HCT116 (cell line): Measurements from ENCODE around the gene ATP1B3. TPM values are rescaled to one million over a fixed set of nuclear protein-coding genes. Genes with fewer than 3 reads are reported as not detected.

Experiments
- ATAC-seq: fragments of 200-7000 bp; cut with Tn5 transposase; 2 replicates; pipeline ENCODE4 v1.9.1; 2020; ENCODE audit warnings: mild to moderate bottlenecking, moderate library complexity
- BruUV-seq: library from RNA; stranded (reverse); fragments of 400-500 nt; replicated peaks from 2 replicates; lab custom pipeline; 2021; lab: Mats Ljungman, UMichigan
- CTCF ChIA-PET: fragments of 300-600 bp; sonication (Branson Sonifier 250); formaldehyde crosslinking; loops from one replicate; lab custom pipeline; 2021; ENCODE audit warnings: antibody characterized with exemption; lab: Charles Lee
- POLR2A ChIA-PET: fragments of 300-600, 350-600 bp; sonication (Branson Sonifier 250); formaldehyde crosslinking; loops from one replicate; lab custom pipeline; 2021; ENCODE audit warnings: antibody characterized with exemption; lab: Charles Lee
- RAD21 ChIA-PET, 2 experiments: fragments of 300-600 bp; sonication (Branson Sonifier 250); formaldehyde crosslinking; loops; one replicate each; lab custom pipeline; 2023; ENCODE audit warnings: low total read pairs in 2 of 2; ENCODE audit not compliant: uncharacterized antibody in 2 of 2, unreplicated experiment in 2 of 2, low non-redundant PET in 1 of 2; lab: Charles Lee
- DNase-seq: peaks from one replicate; pipeline ENCODE4 v3.0.0-alpha.2; 2010; ENCODE audit warnings: low read depth, low spot score
- H2AFZ ChIP-seq: fragments of 200-600 bp; shearing (Covaris generic), sonication (generic); 2 replicates; pipeline ENCODE4 v1.6.1; 2017; ENCODE audit warnings: low read depth, mixed run types, mixed read lengths, antibody characterized with exemption, low read length; ENCODE audit not compliant: poor library complexity, severe bottlenecking
- H3K27ac ChIP-seq: 2 replicates; pipeline ENCODE4 v1.5.1; 2012; ENCODE audit warnings: low read depth, low read length
- H3K27me3 ChIP-seq: fragments of 200-600 bp; sonication (generic); 2 replicates; pipeline ENCODE4 v1.6.1; 2016; ENCODE audit warnings: mixed run types, low read length, mixed read lengths; ENCODE audit not compliant: insufficient read depth
- H3K36me3 ChIP-seq, 2 experiments: fragments of 200-500 bp in 1 of 2; fragments of 200-600 bp in 1 of 2; sonication (Bioruptor generic) in 1 of 2; sonication (generic) in 1 of 2; 2 replicates each; pipeline versions ENCODE4 v1.5.1 to v1.6.1; 2014 to 2016; ENCODE audit warnings: low read length in 2 of 2, inconsistent platforms in 1 of 2, mixed read lengths in 1 of 2, mixed run types in 1 of 2; ENCODE audit not compliant: insufficient read depth in 2 of 2, control insufficient read depth in 1 of 2
- H3K4me1 ChIP-seq, 2 experiments: fragments of 200-600 bp in 1 of 2; sonication (generic) in 1 of 2; 2 replicates each; pipeline versions ENCODE4 v1.5.1 to v1.6.1; 2012 to 2017; ENCODE audit warnings: low read length in 2 of 2, inconsistent platforms in 1 of 2, mild to moderate bottlenecking in 1 of 2, mixed read lengths in 1 of 2, mixed run types in 1 of 2, moderate library complexity in 1 of 2; ENCODE audit not compliant: insufficient read depth in 2 of 2, control insufficient read depth in 1 of 2
- H3K4me2 ChIP-seq: fragments of 200-600 bp; sonication (generic); 2 replicates; pipeline ENCODE4 v1.6.1; 2017; ENCODE audit warnings: mixed run types, low read length, mixed read lengths
- H3K4me3 ChIP-seq, 2 experiments: fragments of 200-600 bp in 1 of 2; sonication (generic) in 1 of 2; replicated peaks in 1 of 2; 2 replicates each; pipeline ENCODE4 v1.5.1; 2011 to 2016; ENCODE audit warnings: low read length in 2 of 2, control low read depth in 1 of 2, low read depth in 1 of 2, mild to moderate bottlenecking in 1 of 2, mixed read lengths in 1 of 2, mixed run types in 1 of 2
- H3K79me2 ChIP-seq: fragments of 200-600 bp; sonication (generic); 2 replicates; pipeline ENCODE4 v1.6.1; 2017; ENCODE audit warnings: mild to moderate bottlenecking, mixed run types, low read length, moderate library complexity, mixed read lengths; ENCODE audit not compliant: insufficient read depth
- H3K9ac ChIP-seq: fragments of 200-600 bp; sonication (generic); 2 replicates; pipeline ENCODE4 v1.6.1; 2016; ENCODE audit warnings: low read length, mixed read lengths
- H3K9me2 ChIP-seq: fragments of 200-600 bp; sonication (generic), shearing (Covaris generic); 2 replicates; pipeline ENCODE4 v1.6.1; 2017; ENCODE audit warnings: mixed run types, mild to moderate bottlenecking, moderate library complexity; ENCODE audit not compliant: insufficient read depth
- H3K9me3 ChIP-seq, 2 experiments: fragments of 200-500 bp in 1 of 2; fragments of 200-600 bp in 1 of 2; sonication (Bioruptor generic) in 1 of 2; sonication (generic) in 1 of 2; 2 replicates each; pipeline ENCODE4 v1.6.1; 2014 to 2017; ENCODE audit warnings: low read length in 2 of 2, mixed read lengths in 2 of 2, inconsistent platforms in 1 of 2, low read depth in 1 of 2, mild to moderate bottlenecking in 1 of 2, mixed run types in 1 of 2, moderate library complexity in 1 of 2; ENCODE audit not compliant: control insufficient read depth in 1 of 2, insufficient read depth in 1 of 2
- H4K20me1 ChIP-seq: fragments of 200-600 bp; sonication (generic), shearing (Covaris generic); 2 replicates; pipeline ENCODE4 v1.6.1; 2017; ENCODE audit warnings: mixed run types, mild to moderate bottlenecking, moderate library complexity; ENCODE audit not compliant: insufficient read depth
- ATF3 ChIP-seq: IDR thresholded peaks from 2 replicates; pipeline ENCODE4 v1.6.1; 2012
- CBX3 ChIP-seq: IDR thresholded peaks from 2 replicates; pipeline ENCODE4 v1.6.1; 2012; ENCODE audit warnings: low read depth
- CEBPB ChIP-seq: IDR thresholded peaks from 2 replicates; pipeline ENCODE4 v1.6.1; 2012; ENCODE audit warnings: low read depth
- ELF1 ChIP-seq: IDR thresholded peaks from 2 replicates; pipeline ENCODE4 v1.6.1; 2012; ENCODE audit warnings: low read depth, borderline replicate concordance
- EZH2 ChIP-seq: fragments of 200-600 bp; sonication (generic); IDR thresholded peaks from 2 replicates; pipeline ENCODE4 v1.6.1; 2017; ENCODE audit warnings: antibody characterized with exemption, mixed run types
- POLR2A ChIP-seq: IDR thresholded peaks from 2 replicates; pipeline ENCODE4 v1.7.0; 2011; ENCODE audit warnings: borderline replicate concordance; ENCODE audit not compliant: insufficient read depth, insufficient read length; ENCODE audit errors: extremely low read depth
- RAD21 ChIP-seq: IDR thresholded peaks from 2 replicates; pipeline ENCODE4 v1.6.1; 2012; ENCODE audit warnings: low read depth, mild to moderate bottlenecking
- SIN3A ChIP-seq: IDR thresholded peaks from 2 replicates; pipeline ENCODE4 v1.6.1; 2012; ENCODE audit warnings: low read depth
- intact Hi-C: fragments of 100-400 bp; cut with micrococcal nuclease; formaldehyde crosslinking; loops from 2 replicates; pipeline ENCODE4 v1.10.0; 2022
- total RNA-seq: library from RNA; stranded (reverse); gene quantifications from one replicate; pipeline ENCODE4 v1.2.1, GENCODE V29; 2021; ENCODE audit not compliant: unreplicated experiment
- TF ChIP-seq, protein P1 (sequence below): IDR thresholded peaks from 2 replicates; pipeline ENCODE4 v1.6.1; 2012

The ATP1B3 gene
- total RNA-seq, 1 experiment from 2014 or later, result 147 TPM

DNA sequence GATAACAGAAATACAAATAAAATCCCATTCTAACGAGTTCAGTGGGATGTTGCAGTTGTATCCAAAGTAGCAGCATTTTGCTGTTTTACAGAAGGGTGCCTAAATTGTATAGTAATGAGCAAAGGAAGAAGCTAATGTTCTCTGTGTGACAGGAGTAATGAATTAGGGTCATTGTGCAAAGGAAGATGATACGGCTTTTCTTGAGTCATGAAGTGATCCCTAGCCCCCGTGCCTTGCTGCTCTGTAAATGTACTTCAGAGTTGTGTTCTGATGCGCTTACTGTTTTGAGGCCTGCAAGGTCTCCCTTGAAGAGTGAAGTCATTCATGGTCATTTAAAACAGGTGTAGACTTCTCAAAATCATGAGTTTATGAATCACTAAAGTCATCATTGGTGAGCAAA lies 37.9 kb downstream of the ATP1B3 start:
- CTCF ChIA-PET, result interaction anchor here (1.2 to 1.3 kb wide), 2 partner anchors 14 to 354 kb away, joined by 3 read pairs; no protein-coding TSS in a partner anchor
- DNase-seq, result no peak
- no peak overlapping the region for H3K4me3 ChIP-seq
- TF ChIP-seq POLR2A, result no peak
- no peak for TF ChIP-seq EZH2
- no peak for TF ChIP-seq ATF3
- TF ChIP-seq SIN3A, result no peak
- TF ChIP-seq RAD21, result no peak
- TF ChIP-seq, all 23 proteins: peak for 0
- Histone ChIP-seq H3K9ac (no peak overlapping the region), H3K27me3 (no peaks in the 10 kb centered on the region), H3K36me3 (peaks cover 45 to 46% of the 10 kb centered on the region in 2 experiments; a peak in 3 of 4 replicates), H3K4me2 (no peak overlapping the region), H3K79me2 (peaks cover 28% of the 10 kb centered on the region; the same call in 1 of the 2 replicates), H2AFZ (no peak overlapping the region), H3K4me1 (no peaks in the 10 kb centered on the region), H3K9me2 (no peaks in the 10 kb centered on the region), H3K27ac (no peak overlapping the region), H3K9me3 (no peaks in the 10 kb centered on the region), H4K20me1 (no peaks in the 10 kb centered on the region)
- no TSS peak for BruUV-seq
- ChIA-PET RAD21 (no interaction called here), POLR2A (no interaction called here)
- intact Hi-C loops, result loop anchor here (5.0 to 10.0 kb wide), 2 partner anchors 270 to 337 kb away; no protein-coding TSS in a partner anchor
- no peak for ATAC-seq

- Histone ChIP-seq H4K20me1 (no peaks in the 10 kb centered on the region), H3K9ac (no peak overlapping the region), H3K4me3 (no peak overlapping the region), H3K27me3 (no peaks in the 10 kb centered on the region), H3K4me2 (no peak overlapping the region), H2AFZ (no peak overlapping the region), H3K9me3 (no peaks in the 10 kb centered on the region), H3K4me1 (no peaks in the 10 kb centered on the region), H3K79me2 (peaks cover 21% of the 10 kb centered on the region; the same call in 1 of the 2 replicates), H3K9me2 (no peaks in the 10 kb centered on the region), H3K36me3 (peaks cover 42 to 50% of the 10 kb centered on the region in 2 experiments; a peak in 3 of 4 replicates), H3K27ac (no peak overlapping the region)
- intact Hi-C loops, result loop anchor here (10.0 kb wide), 1 partner anchor 270 kb away; no protein-coding TSS in a partner anchor
- CTCF ChIA-PET, result no interaction called here
- RAD21 ChIA-PET, result no interaction called here
- ATAC-seq (no peak), DNase-seq (no peak)
- TF ChIP-seq, protein P1, sequence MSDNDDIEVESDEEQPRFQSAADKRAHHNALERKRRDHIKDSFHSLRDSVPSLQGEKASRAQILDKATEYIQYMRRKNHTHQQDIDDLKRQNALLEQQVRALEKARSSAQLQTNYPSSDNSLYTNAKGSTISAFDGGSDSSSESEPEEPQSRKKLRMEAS, result no peak
- TF ChIP-seq CBX3 (no peak), ELF1 (no peak), CEBPB (no peak)
- BruUV-seq, result no TSS peak
- POLR2A ChIA-PET, result no interaction called here
Measured at GRCh38 chr3:141915016-141915415, 38.6 kb downstream of the ATP1B3 start.
